Ascending aorta (tissue), 2 donors: ENCODE data around the gene PLXND1. TPM values are rescaled to one million over a fixed set of nuclear protein-coding genes. Genes with fewer than 3 reads are reported as not detected.

ENCODE experiments used
- DNase-seq, 2 donors: peaks; one replicate each; pipeline ENCODE4 v3.0.0-alpha.2; 2019; ENCODE audit warnings: low spot score in 2 of 2
- H3K27ac ChIP-seq, 2 donors: fragments of 200-600 bp; sonication (generic); one replicate each; pipeline ENCODE4 v1.5.1; 2016 to 2017; ENCODE audit warnings: mild to moderate bottlenecking in 1 of 2
- H3K27me3 ChIP-seq: fragments of 200-600 bp; sonication (generic); one replicate; pipeline ENCODE4 v1.5.1; 2017
- H3K36me3 ChIP-seq, 2 donors: fragments of 200-600 bp; sonication (generic); one replicate each; pipeline ENCODE4 v1.5.1; 2016
- H3K4me1 ChIP-seq, 2 donors: fragments of 200-600 bp; sonication (generic); one replicate each; pipeline ENCODE4 v1.5.1; 2016 to 2017; ENCODE audit warnings: mild to moderate bottlenecking in 1 of 2
- H3K4me3 ChIP-seq, 2 donors: fragments of 200-600 bp; sonication (generic); one replicate each; pipeline ENCODE4 v1.5.1; 2016 to 2017; ENCODE audit warnings: mild to moderate bottlenecking in 1 of 2
- H3K9me3 ChIP-seq, 2 donors: fragments of 200-600 bp; sonication (generic); one replicate each; pipeline ENCODE4 v1.5.1; 2016
- intact Hi-C: fragments of 100-400 bp; cut with DNase I; formaldehyde crosslinking; loops from one replicate; pipeline ENCODE4 v1.15.1; 2023
- total RNA-seq: library from RNA; depleted of rRNA; stranded (reverse); fragments of >200 nt; gene quantifications from one replicate; pipeline ENCODE4 v1.1.0, GENCODE V29; 2016
- TF ChIP-seq, protein P1 (sequence below), 3 experiments: fragments of 200-600 bp in 2 of 3; fragments of 450-650 bp in 1 of 3; sonication (generic) in 2 of 3; IDR thresholded peaks; one replicate each; pipeline ENCODE4 v1.5.1; 2016 to 2019; ENCODE audit warnings: antibody characterized with exemption in 3 of 3, mild to moderate bottlenecking in 1 of 3, moderate library complexity in 1 of 3

Gene PLXND1
- total RNA-seq, 1 donor from 2014 or later = 407 TPM

- H3K4me1 ChIP-seq = peaks cover 46 to 77% of the 10 kb centered on the region in 2 donors
- no peaks in the 10 kb centered on the region for H3K27me3 ChIP-seq
- no peak for DNase-seq
- TF ChIP-seq, protein P1, sequence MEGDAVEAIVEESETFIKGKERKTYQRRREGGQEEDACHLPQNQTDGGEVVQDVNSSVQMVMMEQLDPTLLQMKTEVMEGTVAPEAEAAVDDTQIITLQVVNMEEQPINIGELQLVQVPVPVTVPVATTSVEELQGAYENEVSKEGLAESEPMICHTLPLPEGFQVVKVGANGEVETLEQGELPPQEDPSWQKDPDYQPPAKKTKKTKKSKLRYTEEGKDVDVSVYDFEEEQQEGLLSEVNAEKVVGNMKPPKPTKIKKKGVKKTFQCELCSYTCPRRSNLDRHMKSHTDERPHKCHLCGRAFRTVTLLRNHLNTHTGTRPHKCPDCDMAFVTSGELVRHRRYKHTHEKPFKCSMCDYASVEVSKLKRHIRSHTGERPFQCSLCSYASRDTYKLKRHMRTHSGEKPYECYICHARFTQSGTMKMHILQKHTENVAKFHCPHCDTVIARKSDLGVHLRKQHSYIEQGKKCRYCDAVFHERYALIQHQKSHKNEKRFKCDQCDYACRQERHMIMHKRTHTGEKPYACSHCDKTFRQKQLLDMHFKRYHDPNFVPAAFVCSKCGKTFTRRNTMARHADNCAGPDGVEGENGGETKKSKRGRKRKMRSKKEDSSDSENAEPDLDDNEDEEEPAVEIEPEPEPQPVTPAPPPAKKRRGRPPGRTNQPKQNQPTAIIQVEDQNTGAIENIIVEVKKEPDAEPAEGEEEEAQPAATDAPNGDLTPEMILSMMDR (IDR thresholded peaks at IDR 0.05) = no peak
- H3K9me3 ChIP-seq = no peaks in the 10 kb centered on the region
- H3K36me3 ChIP-seq = peaks cover 0 to 6% of the 10 kb centered on the region in 2 donors
- peak overlapping the region; percentile 89 to 92 for H3K27ac ChIP-seq
- intact Hi-C loops = no loop called here
- H3K4me3 ChIP-seq = no peak overlapping the region
Measured at GRCh38 chr3:129593595-129594339, 12.7 kb downstream of the PLXND1 start.

DNA sequence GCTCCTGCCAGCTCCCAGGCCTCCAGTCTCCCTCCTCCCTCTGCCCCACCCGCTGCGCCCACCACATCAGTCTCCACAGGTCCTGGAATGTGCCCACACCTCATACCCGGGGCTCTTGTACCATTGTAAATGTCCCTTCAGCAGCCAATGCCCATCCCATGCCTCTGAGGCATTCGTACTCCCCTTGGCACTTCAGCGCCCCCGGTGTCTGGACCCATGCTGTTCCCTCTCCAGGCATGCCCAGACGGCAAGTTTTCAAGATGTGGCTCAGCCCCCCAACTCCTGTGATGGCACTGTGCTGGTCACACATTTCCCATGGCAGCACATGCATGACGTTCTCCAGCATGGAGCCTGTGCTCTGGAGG, 13.3 kb downstream of the PLXND1 start:
- no peaks in the 10 kb centered on the region for H3K9me3 ChIP-seq
- peak overlapping the region; percentile 89 to 92 for H3K27ac ChIP-seq
- peaks cover 42 to 73% of the 10 kb centered on the region in 2 donors for H3K4me1 ChIP-seq
- no peak for DNase-seq
- intact Hi-C loops = no loop called here
- TF ChIP-seq, protein P1 (IDR thresholded peaks at IDR 0.05) = no peak
- H3K4me3 ChIP-seq = peak overlapping the region in 1 of 2 donors; percentile 40
- H3K27me3 ChIP-seq = no peaks in the 10 kb centered on the region
- H3K36me3 ChIP-seq = peaks cover 3 to 11% of the 10 kb centered on the region in 2 donors

DNA sequence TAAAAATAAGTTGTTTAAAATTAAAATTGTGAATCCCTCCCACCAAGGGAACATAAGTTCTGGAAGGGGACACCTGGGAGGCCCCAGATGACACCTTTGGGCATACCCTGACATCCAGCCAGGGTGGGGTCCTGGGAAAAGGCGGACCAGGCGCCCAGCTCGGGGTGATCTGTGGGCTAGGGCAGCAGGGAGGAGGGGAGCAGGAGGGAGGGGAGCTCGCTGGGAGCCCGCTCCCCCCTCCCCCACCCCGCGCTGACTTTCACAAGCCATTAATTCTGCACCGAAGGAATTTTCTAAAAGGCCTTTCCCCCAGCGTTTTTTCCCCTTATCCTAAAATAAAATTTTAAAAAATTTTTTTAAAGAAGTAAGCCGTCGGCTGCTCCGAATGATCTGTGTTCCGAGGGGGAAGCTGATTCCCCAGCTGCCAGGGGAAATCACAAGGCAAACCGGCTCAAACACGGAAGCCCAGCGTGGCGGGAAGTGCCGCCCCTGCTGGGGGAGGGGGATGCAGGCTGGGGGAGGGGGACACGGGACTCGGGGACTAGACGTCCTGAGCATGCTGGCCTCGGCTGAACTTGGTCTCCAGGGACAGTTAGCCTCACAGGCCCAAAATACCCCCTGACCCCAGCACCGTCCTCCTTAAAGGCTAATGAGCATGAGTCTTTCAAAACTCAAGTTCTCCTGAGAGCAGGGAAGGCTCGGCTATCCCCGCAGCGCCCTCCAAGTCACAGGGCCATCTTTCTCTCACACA, 13.9 kb downstream of the PLXND1 start:
- intact Hi-C loops = no loop called here
- TF ChIP-seq, protein P1 (IDR thresholded peaks at IDR 0.05) = no peak
- Histone ChIP-seq H3K36me3 (peaks cover 3 to 17% of the 10 kb centered on the region in 2 donors), H3K4me3 (peak overlapping the region; percentile 13 to 40), H3K27me3 (no peaks in the 10 kb centered on the region), H3K27ac (peak overlapping the region; percentile 89 to 92), H3K4me1 (peaks cover 35 to 66% of the 10 kb centered on the region in 2 donors), H3K9me3 (no peaks in the 10 kb centered on the region)
- peak; percentile 67 to 86 for DNase-seq

GRCh38 chr3:129591932-129592331, 14.5 kb downstream of the PLXND1 start:
- Histone ChIP-seq H3K4me3 (peak overlapping the region in 1 of 2 donors; percentile 40), H3K4me1 (peaks cover 29 to 60% of the 10 kb centered on the region in 2 donors), H3K27ac (peak overlapping the region; percentile 89 to 92), H3K36me3 (peaks cover 3 to 17% of the 10 kb centered on the region in 2 donors), H3K27me3 (no peaks in the 10 kb centered on the region), H3K9me3 (no peaks in the 10 kb centered on the region)
- no peak for DNase-seq
- TF ChIP-seq, protein P1 (IDR thresholded peaks at IDR 0.05) = no peak
- intact Hi-C loops = no loop called here

- Histone ChIP-seq H3K36me3 (peaks cover 15 to 30% of the 10 kb centered on the region in 2 donors), H3K9me3 (no peaks in the 10 kb centered on the region), H3K4me3 (no peak overlapping the region), H3K27ac (no peak overlapping the region), H3K4me1 (peaks cover 12 to 44% of the 10 kb centered on the region in 2 donors), H3K27me3 (no peaks in the 10 kb centered on the region)
- TF ChIP-seq, protein P1 (IDR thresholded peaks at IDR 0.05) = no peak
- no peak for DNase-seq
- intact Hi-C loops = no loop called here
Measured at GRCh38 chr3:129590215-129590614, 16.3 kb downstream of the PLXND1 start.
